ENCODE data around the gene EXD3.

Gene EXD3

GRCh38 chr9:137449081-137449844 lies 26.3 kb upstream of the EXD3 start:
- no peaks in the 10 kb centered on the region for H3K9me3 ChIP-seq
- TF ChIP-seq, protein P1, sequence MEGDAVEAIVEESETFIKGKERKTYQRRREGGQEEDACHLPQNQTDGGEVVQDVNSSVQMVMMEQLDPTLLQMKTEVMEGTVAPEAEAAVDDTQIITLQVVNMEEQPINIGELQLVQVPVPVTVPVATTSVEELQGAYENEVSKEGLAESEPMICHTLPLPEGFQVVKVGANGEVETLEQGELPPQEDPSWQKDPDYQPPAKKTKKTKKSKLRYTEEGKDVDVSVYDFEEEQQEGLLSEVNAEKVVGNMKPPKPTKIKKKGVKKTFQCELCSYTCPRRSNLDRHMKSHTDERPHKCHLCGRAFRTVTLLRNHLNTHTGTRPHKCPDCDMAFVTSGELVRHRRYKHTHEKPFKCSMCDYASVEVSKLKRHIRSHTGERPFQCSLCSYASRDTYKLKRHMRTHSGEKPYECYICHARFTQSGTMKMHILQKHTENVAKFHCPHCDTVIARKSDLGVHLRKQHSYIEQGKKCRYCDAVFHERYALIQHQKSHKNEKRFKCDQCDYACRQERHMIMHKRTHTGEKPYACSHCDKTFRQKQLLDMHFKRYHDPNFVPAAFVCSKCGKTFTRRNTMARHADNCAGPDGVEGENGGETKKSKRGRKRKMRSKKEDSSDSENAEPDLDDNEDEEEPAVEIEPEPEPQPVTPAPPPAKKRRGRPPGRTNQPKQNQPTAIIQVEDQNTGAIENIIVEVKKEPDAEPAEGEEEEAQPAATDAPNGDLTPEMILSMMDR (IDR thresholded peaks at IDR 0.05) = no peak
- peaks cover 9 to 15% of the 10 kb centered on the region in 2 experiments for H3K4me1 ChIP-seq (ENCODE audit: control insufficient read depth in 1 of 2, insufficient read depth in 1 of 2, low read depth in 1 of 2, low read length in 1 of 2)
- H3K4me3 ChIP-seq (ENCODE audit: low read depth in 1 of 2, low read length in 1 of 2) = no peak overlapping the region
- H3K27me3 ChIP-seq = peaks cover 37% of the 10 kb centered on the region
- no peak overlapping the region for H3K27ac ChIP-seq
- H3K36me3 ChIP-seq = no peaks in the 10 kb centered on the region

GRCh38 chr9:137448602-137448962 lies 25.6 kb upstream of the EXD3 start:
- Histone ChIP-seq H3K9me3 (no peaks in the 10 kb centered on the region), H3K36me3 (no peaks in the 10 kb centered on the region), H3K27me3 (peaks cover 43% of the 10 kb centered on the region), H3K27ac (no peak overlapping the region), H3K4me3 (ENCODE audit: low read depth in 1 of 2, low read length in 1 of 2) (no peak overlapping the region), H3K4me1 (ENCODE audit: control insufficient read depth in 1 of 2, insufficient read depth in 1 of 2, low read depth in 1 of 2, low read length in 1 of 2) (peaks cover 8 to 12% of the 10 kb centered on the region in 2 experiments)
- TF ChIP-seq, protein P1 (IDR thresholded peaks at IDR 0.05) = no peak

GRCh38 chr9:137447722-137448601 lies 25.0 kb upstream of the EXD3 start:
- H3K27ac ChIP-seq = no peak overlapping the region
- peaks cover 43% of the 10 kb centered on the region for H3K27me3 ChIP-seq
- peaks cover 5 to 7% of the 10 kb centered on the region in 2 experiments for H3K4me1 ChIP-seq (ENCODE audit: control insufficient read depth in 1 of 2, insufficient read depth in 1 of 2, low read depth in 1 of 2, low read length in 1 of 2)
- no peaks in the 10 kb centered on the region for H3K9me3 ChIP-seq
- TF ChIP-seq, protein P1 (IDR thresholded peaks at IDR 0.05) = no peak
- H3K4me3 ChIP-seq (ENCODE audit: low read depth in 1 of 2, low read length in 1 of 2) = no peak overlapping the region
- no peaks in the 10 kb centered on the region for H3K36me3 ChIP-seq

GRCh38 chr9:137446851-137447471 lies 24.0 kb upstream of the EXD3 start:
- peaks cover 5 to 7% of the 10 kb centered on the region in 2 experiments for H3K4me1 ChIP-seq (ENCODE audit: control insufficient read depth in 1 of 2, insufficient read depth in 1 of 2, low read depth in 1 of 2, low read length in 1 of 2)
- TF ChIP-seq, protein P1 (IDR thresholded peaks at IDR 0.05) = no peak
- H3K27me3 ChIP-seq = peaks cover 52% of the 10 kb centered on the region
- no peak overlapping the region for H3K4me3 ChIP-seq (ENCODE audit: low read depth in 1 of 2, low read length in 1 of 2)
- H3K9me3 ChIP-seq = no peaks in the 10 kb centered on the region
- no peaks in the 10 kb centered on the region for H3K36me3 ChIP-seq
- no peak overlapping the region for H3K27ac ChIP-seq

GRCh38 chr9:137445930-137446431 lies 23.0 kb upstream of the EXD3 start:
- H3K9me3 ChIP-seq = no peaks in the 10 kb centered on the region
- no peak overlapping the region for H3K27ac ChIP-seq
- H3K27me3 ChIP-seq = peaks cover 62% of the 10 kb centered on the region
- TF ChIP-seq, protein P1 (IDR thresholded peaks at IDR 0.05) = no peak
- no peaks in the 10 kb centered on the region for H3K36me3 ChIP-seq
- H3K4me3 ChIP-seq (ENCODE audit: low read depth in 1 of 2, low read length in 1 of 2) = no peak overlapping the region
- H3K4me1 ChIP-seq (ENCODE audit: control insufficient read depth in 1 of 2, insufficient read depth in 1 of 2, low read depth in 1 of 2, low read length in 1 of 2) = peaks cover 5 to 15% of the 10 kb centered on the region in 2 experiments

Data from neutrophil (primary cell).